Trophoblast cell (in vitro differentiated cells and primary cell): ENCODE data around the gene CHRNA5.

ENCODE experiments used
- DNase-seq, 2 donors: peaks; one replicate each; pipeline ENCODE4 v3.0.0-alpha.2; 2016
- H2AFZ ChIP-seq: 2 replicates; pipeline ENCODE4 v1.6.1; 2013; ENCODE audit warnings: low read length, moderate library complexity, mild to moderate bottlenecking; ENCODE audit not compliant: insufficient read depth, poor library complexity
- H2AK5ac ChIP-seq: 2 replicates; pipeline ENCODE4 v1.6.1; 2013; ENCODE audit warnings: mild to moderate bottlenecking, low read length
- H2BK120ac ChIP-seq: 2 replicates; pipeline ENCODE4 v1.6.1; 2013; ENCODE audit warnings: low read length, mild to moderate bottlenecking, moderate library complexity; ENCODE audit not compliant: insufficient read depth, poor library complexity
- H2BK12ac ChIP-seq: 2 replicates; pipeline ENCODE4 v1.6.1; 2013; ENCODE audit warnings: mild to moderate bottlenecking, low read length, moderate library complexity
- H2BK5ac ChIP-seq: 2 replicates; pipeline ENCODE4 v1.6.1; 2013; ENCODE audit warnings: low read length, low read depth, moderate library complexity, mild to moderate bottlenecking; ENCODE audit not compliant: poor library complexity
- H3K14ac ChIP-seq: 2 replicates; pipeline ENCODE4 v1.6.1; 2013; ENCODE audit warnings: mild to moderate bottlenecking, low read length
- H3K18ac ChIP-seq: 2 replicates; pipeline ENCODE4 v1.6.1; 2013; ENCODE audit warnings: mild to moderate bottlenecking, low read length
- H3K23ac ChIP-seq: 2 replicates; pipeline ENCODE4 v1.6.1; 2013; ENCODE audit warnings: low read length
- H3K27ac ChIP-seq: 2 replicates; pipeline ENCODE4 v1.5.1; 2013; ENCODE audit warnings: low read depth, mild to moderate bottlenecking, inconsistent platforms, low read length, moderate library complexity
- H3K27me3 ChIP-seq: 2 replicates; pipeline ENCODE4 v1.6.1; 2013; ENCODE audit warnings: inconsistent platforms, mild to moderate bottlenecking, low read length, moderate library complexity; ENCODE audit not compliant: insufficient read depth
- H3K36me3 ChIP-seq, 2 experiments: 1 replicate in 1 of 2; 2 replicates in 1 of 2; pipeline ENCODE4 v1.6.1; 2013; ENCODE audit warnings: low read length in 2 of 2, mild to moderate bottlenecking in 2 of 2, moderate library complexity in 1 of 2; ENCODE audit not compliant: insufficient read depth in 2 of 2, control insufficient read depth in 1 of 2
- H3K4ac ChIP-seq: 2 replicates; pipeline ENCODE4 v1.6.1; 2013; ENCODE audit warnings: low read depth, mild to moderate bottlenecking, low read length, moderate library complexity
- H3K4me1 ChIP-seq, 2 experiments: 1 replicate in 1 of 2; 2 replicates in 1 of 2; pipeline ENCODE4 v1.6.1; 2013; ENCODE audit warnings: low read length in 2 of 2, mild to moderate bottlenecking in 2 of 2, moderate library complexity in 1 of 2; ENCODE audit not compliant: insufficient read depth in 2 of 2, control insufficient read depth in 1 of 2
- H3K4me2 ChIP-seq: 2 replicates; pipeline ENCODE4 v1.6.1; 2013; ENCODE audit warnings: inconsistent platforms, mild to moderate bottlenecking, low read length, moderate library complexity
- H3K4me3 ChIP-seq: 2 replicates; pipeline ENCODE4 v1.5.1; 2013; ENCODE audit warnings: mild to moderate bottlenecking, low read depth, low read length, inconsistent platforms
- H3K79me1 ChIP-seq: one replicate; pipeline ENCODE4 v1.6.1; 2013; ENCODE audit warnings: low read length
- H3K79me2 ChIP-seq: 2 replicates; pipeline ENCODE4 v1.6.1; 2013; ENCODE audit warnings: low read length, mild to moderate bottlenecking; ENCODE audit not compliant: control insufficient read depth, insufficient read depth, poor library complexity
- H3K9ac ChIP-seq: 2 replicates; pipeline ENCODE4 v1.6.1; 2013; ENCODE audit warnings: mild to moderate bottlenecking, low read length
- H3K9me3 ChIP-seq: 2 replicates; pipeline ENCODE4 v1.6.1; 2013; ENCODE audit warnings: low read depth, mild to moderate bottlenecking, control low read depth, inconsistent platforms, low read length; ENCODE audit not compliant: insufficient read depth
- H4K12ac ChIP-seq: 2 replicates; pipeline ENCODE4 v1.6.1; 2013; ENCODE audit warnings: low read depth, mild to moderate bottlenecking, low read length, moderate library complexity
- H4K8ac ChIP-seq: 2 replicates; pipeline ENCODE4 v1.6.1; 2013; ENCODE audit warnings: low read depth, mild to moderate bottlenecking, low read length, moderate library complexity
- H4K91ac ChIP-seq: one replicate; pipeline ENCODE4 v1.6.1; 2013; ENCODE audit warnings: low read depth, mild to moderate bottlenecking, low read length, moderate library complexity
- WGBS: extraction: QIAGEN DNeasy Blood & Tissue Kit; methylation state at CpG from one replicate; pipeline ENCODE4 v1.1.7; 2013; ENCODE audit warnings: missing lambda C conversion rate; ENCODE audit not compliant: insufficient read length, insufficient coverage; ENCODE audit errors: extremely low coverage; 5-methylcytosine and 5-hydroxymethylcytosine counted together

Gene CHRNA5

DNA sequence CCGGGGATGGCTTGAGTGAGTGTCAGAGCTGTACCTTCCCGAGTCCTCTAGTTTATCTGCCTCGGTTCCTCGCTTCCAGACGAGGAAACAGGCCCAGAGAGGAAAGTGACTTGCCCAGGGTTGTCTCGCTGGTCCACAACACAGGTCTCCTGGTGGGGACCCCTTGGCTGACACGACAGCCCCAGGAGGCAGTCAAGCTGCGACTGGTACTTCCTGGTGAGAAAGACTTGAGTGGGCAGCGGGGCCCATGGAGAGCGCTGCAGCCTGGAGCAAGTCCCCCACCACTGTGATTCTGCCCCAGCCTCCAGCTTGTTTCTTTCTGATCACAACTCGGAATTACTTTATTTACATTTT is 600 bp upstream of the CHRNA5 start:
- no peak overlapping the region for H2BK120ac ChIP-seq
- no CpG with 5 or more reads among the region's 11 CpGs for WGBS
- H3K4me3 ChIP-seq: no peak overlapping the region
- no peak overlapping the region for H3K14ac ChIP-seq
- no peak overlapping the region for H3K4ac ChIP-seq
- no peak overlapping the region for H3K23ac ChIP-seq
- H3K9me3 ChIP-seq: no peaks in the 10 kb centered on the region
- no peak overlapping the region for H4K12ac ChIP-seq
- H2BK12ac ChIP-seq: no peak overlapping the region
- H3K36me3 ChIP-seq: no peaks in the 10 kb centered on the region
- no peaks in the 10 kb centered on the region for H3K79me2 ChIP-seq
- H3K79me1 ChIP-seq: no peaks in the 10 kb centered on the region
- no peak overlapping the region for H3K9ac ChIP-seq
- no peak overlapping the region for H2AFZ ChIP-seq
- H2BK5ac ChIP-seq: no peak overlapping the region
- no peak overlapping the region for H3K27ac ChIP-seq
- DNase-seq: no peak
- peaks cover 2 to 9% of the 10 kb centered on the region in 2 experiments for H3K4me1 ChIP-seq
- peak overlapping the region; percentile 95 for H3K4me2 ChIP-seq
- no peak overlapping the region for H4K8ac ChIP-seq
- H2AK5ac ChIP-seq: no peak overlapping the region
- H3K18ac ChIP-seq: no peak overlapping the region
- no peak overlapping the region for H4K91ac ChIP-seq
- no peaks in the 10 kb centered on the region for H3K27me3 ChIP-seq

DNA sequence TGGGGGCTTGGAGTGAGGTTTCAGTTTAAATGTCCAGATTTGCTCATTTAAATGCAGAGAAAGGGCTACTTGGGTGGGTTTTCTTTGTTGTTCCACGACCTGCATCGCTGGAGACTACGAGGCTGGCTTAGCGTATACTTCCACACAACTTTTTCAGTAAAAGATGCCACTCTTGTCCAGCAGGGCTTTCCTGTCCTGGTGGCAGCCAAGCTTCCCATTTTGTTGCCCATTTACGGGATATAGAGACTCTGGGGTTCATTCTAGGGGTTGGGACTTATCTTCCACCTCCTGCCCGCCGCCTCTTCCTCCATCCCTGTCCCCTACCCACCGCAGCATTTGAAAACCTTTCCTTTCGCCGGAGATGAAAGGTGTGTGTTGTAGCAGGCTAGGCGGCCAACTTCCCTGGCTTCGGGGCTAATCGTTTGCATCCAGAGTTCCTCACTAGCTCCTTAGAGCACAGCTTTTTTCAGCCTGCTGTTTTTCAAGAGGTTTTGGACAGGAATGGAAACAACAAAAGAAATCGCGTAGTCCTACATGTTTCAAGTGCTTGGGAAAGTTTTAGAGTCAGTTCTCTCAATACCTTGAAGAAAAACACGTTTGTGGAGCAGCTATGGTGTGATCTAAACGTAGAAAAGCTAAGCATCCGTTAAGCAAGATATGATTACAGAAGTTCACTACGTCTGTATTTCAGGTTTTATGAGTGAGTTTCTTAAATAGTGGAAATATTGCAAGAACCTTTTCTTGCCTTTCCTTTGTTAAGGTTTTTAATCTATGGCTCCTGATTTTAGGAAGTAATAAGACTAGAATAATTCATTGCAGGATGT is 843 bp downstream of the CHRNA5 start:
- Histone ChIP-seq H3K79me2 (no peaks in the 10 kb centered on the region), H2AK5ac (no peak overlapping the region), H3K27me3 (no peaks in the 10 kb centered on the region), H3K9ac (peak overlapping the region; percentile 54), H3K18ac (no peak overlapping the region), H3K4me1 (peaks cover 2 to 9% of the 10 kb centered on the region in 2 experiments), H2BK12ac (no peak overlapping the region), H3K79me1 (no peaks in the 10 kb centered on the region), H3K14ac (no peak overlapping the region), H3K4me2 (peak overlapping the region; percentile 95), H3K36me3 (no peaks in the 10 kb centered on the region), H2AFZ (peak overlapping the region; percentile 100), H3K4me3 (peak overlapping the region; percentile 22), H3K27ac (no peak overlapping the region), H4K91ac (no peak overlapping the region), H3K23ac (no peak overlapping the region), H3K9me3 (no peaks in the 10 kb centered on the region), H2BK120ac (no peak overlapping the region), H2BK5ac (no peak overlapping the region), H4K8ac (no peak overlapping the region), H3K4ac (no peak overlapping the region), H4K12ac (peak overlapping the region; percentile 26)
- DNase-seq: peak; percentile 7 to 53
- no CpG with 5 or more reads among the region's 19 CpGs for WGBS

DNA sequence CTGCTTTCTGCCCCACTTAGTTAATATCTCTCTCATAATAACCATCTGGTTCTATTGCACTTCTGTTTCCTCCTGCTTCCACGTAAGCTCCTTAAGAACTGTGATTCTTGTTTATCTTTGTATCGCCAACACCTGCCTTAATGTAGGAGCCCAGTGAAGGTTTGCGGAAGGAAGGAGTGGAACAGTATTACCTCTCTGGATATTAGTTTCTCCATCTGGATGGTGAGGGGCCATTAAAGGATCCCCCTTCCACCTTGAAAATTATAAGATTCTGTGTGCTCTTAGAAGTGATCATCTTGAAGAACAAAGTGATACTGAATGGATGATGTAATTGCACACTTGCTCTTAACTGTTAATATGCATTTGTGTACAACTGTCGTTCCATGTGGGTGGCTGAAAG is 2.2 kb downstream of the CHRNA5 start:
- Histone ChIP-seq H2AK5ac (no peak overlapping the region), H3K27ac (no peak overlapping the region), H3K9me3 (no peaks in the 10 kb centered on the region), H2AFZ (no peak overlapping the region), H4K91ac (no peak overlapping the region), H3K79me2 (no peaks in the 10 kb centered on the region), H3K27me3 (no peaks in the 10 kb centered on the region), H3K36me3 (no peaks in the 10 kb centered on the region), H4K12ac (no peak overlapping the region), H2BK12ac (no peak overlapping the region), H3K4me2 (no peak overlapping the region), H4K8ac (no peak overlapping the region), H2BK120ac (no peak overlapping the region), H2BK5ac (no peak overlapping the region), H3K4ac (no peak overlapping the region), H3K4me3 (no peak overlapping the region), H3K14ac (no peak overlapping the region), H3K23ac (no peak overlapping the region), H3K79me1 (no peaks in the 10 kb centered on the region), H3K4me1 (peaks cover 2 to 9% of the 10 kb centered on the region in 2 experiments), H3K18ac (no peak overlapping the region), H3K9ac (no peak overlapping the region)
- no peak for DNase-seq
- no CpG with 5 or more reads among the region's 4 CpGs for WGBS

DNA sequence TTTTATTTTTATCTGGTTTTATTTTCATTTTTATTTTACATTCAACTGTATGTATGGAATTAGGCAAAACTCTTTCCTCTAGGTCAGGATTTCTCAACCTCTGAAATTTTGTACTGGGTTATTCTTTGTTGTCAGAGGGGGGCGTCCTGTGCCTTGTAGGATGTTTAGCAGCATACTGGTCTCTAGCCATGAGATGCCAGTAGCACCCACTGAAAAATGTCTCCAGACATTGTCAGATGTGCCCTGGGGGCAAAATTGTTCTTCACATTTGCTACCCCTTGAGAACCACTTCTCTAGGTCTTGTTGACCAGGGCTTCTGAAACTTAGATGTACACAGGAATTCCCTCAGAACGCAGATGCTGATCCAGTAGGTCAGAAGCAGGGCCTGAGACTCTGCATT is 5.4 kb downstream of the CHRNA5 start:
- no peak overlapping the region for H2AK5ac ChIP-seq
- peaks cover 0 to 4% of the 10 kb centered on the region in 2 experiments for H3K4me1 ChIP-seq
- H4K91ac ChIP-seq: no peak overlapping the region
- no peak overlapping the region for H2BK12ac ChIP-seq
- no peak overlapping the region for H2AFZ ChIP-seq
- no peak overlapping the region for H4K12ac ChIP-seq
- DNase-seq: no peak
- no peak overlapping the region for H3K18ac ChIP-seq
- no peak overlapping the region for H3K27ac ChIP-seq
- no peaks in the 10 kb centered on the region for H3K9me3 ChIP-seq
- no peak overlapping the region for H3K14ac ChIP-seq
- H3K4ac ChIP-seq: no peak overlapping the region
- no peak overlapping the region for H2BK5ac ChIP-seq
- H3K9ac ChIP-seq: no peak overlapping the region
- H3K79me1 ChIP-seq: no peaks in the 10 kb centered on the region
- H3K36me3 ChIP-seq: no peaks in the 10 kb centered on the region
- WGBS: no CpG with 5 or more reads among the region's 2 CpGs
- H3K79me2 ChIP-seq: no peaks in the 10 kb centered on the region
- H2BK120ac ChIP-seq: no peak overlapping the region
- H4K8ac ChIP-seq: no peak overlapping the region
- H3K4me2 ChIP-seq: no peak overlapping the region
- no peak overlapping the region for H3K4me3 ChIP-seq
- no peak overlapping the region for H3K23ac ChIP-seq
- H3K27me3 ChIP-seq: no peaks in the 10 kb centered on the region
